Gastroesophageal sphincter (tissue), 3 donors: ENCODE data around the gene SYT1.

ENCODE experiments used
- CTCF ChIP-seq, 4 experiments: fragments of 200-600 bp in 2 of 4; fragments of 450-650 bp in 2 of 4; sonication (generic) in 1 of 4; IDR thresholded peaks; one replicate each; pipeline ENCODE4 v1.5.1; 2017 to 2019; ENCODE audit warnings: antibody characterized with exemption in 4 of 4, mild to moderate bottlenecking in 2 of 4, moderate library complexity in 2 of 4
- POLR2AphosphoS5 ChIP-seq: sonication (generic); formaldehyde crosslinking; IDR thresholded peaks from one replicate; pipeline ENCODE4 v1.6.1; 2017; ENCODE audit warnings: antibody characterized with exemption

- no peak for TF ChIP-seq CTCF (IDR thresholded peaks at IDR 0.05)
- TF ChIP-seq POLR2AphosphoS5 = no peak
Observed at GRCh38 chr12:79059557-79059956, 195.0 kb downstream of the SYT1 start.
